Right lobe of liver (tissue), 4 donors: ENCODE data around the gene TMX1.

Experiments
- POLR2A ChIP-seq: fragments of 450-650 bp; IDR thresholded peaks from one replicate; pipeline ENCODE4 v1.6.1; 2017; ENCODE audit warnings: antibody characterized with exemption, mild to moderate bottlenecking
- TF ChIP-seq, protein P1 (sequence below), 4 donors: fragments of 200-600 bp in 3 of 4; fragments of 450-650 bp in 1 of 4; IDR thresholded peaks; one replicate each; pipeline versions ENCODE4 v1.5.1 to v1.8.0; 2016 to 2022; ENCODE audit warnings: antibody characterized with exemption in 4 of 4, mild to moderate bottlenecking in 2 of 4
- donor health status: DM: no; HTN: no; CAD: no.
- donor health status: DM: no; HTN: no; CAD: no.
- donor health status: DM: no; HTN: yes; CAD: no.

DNA sequence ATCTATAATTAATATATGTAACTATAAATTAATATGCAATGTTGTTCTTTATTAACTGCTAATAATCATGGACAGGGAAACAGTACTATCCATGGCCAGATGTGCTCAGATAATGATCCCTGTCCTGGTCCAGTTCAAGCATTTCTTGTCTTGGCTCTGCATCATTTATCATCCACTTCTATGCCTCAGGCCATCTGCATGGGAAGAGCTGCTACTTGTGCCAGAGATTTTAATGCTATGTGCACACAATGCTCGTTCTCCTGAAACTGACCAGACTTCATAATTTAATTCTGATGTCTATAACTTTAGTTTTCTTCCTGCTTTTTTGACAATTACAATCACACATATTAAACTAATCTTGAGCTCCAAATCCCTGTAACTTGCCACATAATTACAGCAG, 11.2 kb upstream of the TMX1 start:
- TF ChIP-seq, protein P1, sequence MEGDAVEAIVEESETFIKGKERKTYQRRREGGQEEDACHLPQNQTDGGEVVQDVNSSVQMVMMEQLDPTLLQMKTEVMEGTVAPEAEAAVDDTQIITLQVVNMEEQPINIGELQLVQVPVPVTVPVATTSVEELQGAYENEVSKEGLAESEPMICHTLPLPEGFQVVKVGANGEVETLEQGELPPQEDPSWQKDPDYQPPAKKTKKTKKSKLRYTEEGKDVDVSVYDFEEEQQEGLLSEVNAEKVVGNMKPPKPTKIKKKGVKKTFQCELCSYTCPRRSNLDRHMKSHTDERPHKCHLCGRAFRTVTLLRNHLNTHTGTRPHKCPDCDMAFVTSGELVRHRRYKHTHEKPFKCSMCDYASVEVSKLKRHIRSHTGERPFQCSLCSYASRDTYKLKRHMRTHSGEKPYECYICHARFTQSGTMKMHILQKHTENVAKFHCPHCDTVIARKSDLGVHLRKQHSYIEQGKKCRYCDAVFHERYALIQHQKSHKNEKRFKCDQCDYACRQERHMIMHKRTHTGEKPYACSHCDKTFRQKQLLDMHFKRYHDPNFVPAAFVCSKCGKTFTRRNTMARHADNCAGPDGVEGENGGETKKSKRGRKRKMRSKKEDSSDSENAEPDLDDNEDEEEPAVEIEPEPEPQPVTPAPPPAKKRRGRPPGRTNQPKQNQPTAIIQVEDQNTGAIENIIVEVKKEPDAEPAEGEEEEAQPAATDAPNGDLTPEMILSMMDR (IDR thresholded peaks at IDR 0.05): no peak
- TF ChIP-seq POLR2A: no peak
